ENCODE data around the gene SLC25A23. TPM values are rescaled to one million over a fixed set of nuclear protein-coding genes. Genes with fewer than 3 reads are reported as not detected.

SLC25A23 gene
- total and polyA plus RNA-seq, 2 donors (not counting 1 experiment from before 2014, with no cell fraction given): 9.3 to 25.3 TPM

DNA sequence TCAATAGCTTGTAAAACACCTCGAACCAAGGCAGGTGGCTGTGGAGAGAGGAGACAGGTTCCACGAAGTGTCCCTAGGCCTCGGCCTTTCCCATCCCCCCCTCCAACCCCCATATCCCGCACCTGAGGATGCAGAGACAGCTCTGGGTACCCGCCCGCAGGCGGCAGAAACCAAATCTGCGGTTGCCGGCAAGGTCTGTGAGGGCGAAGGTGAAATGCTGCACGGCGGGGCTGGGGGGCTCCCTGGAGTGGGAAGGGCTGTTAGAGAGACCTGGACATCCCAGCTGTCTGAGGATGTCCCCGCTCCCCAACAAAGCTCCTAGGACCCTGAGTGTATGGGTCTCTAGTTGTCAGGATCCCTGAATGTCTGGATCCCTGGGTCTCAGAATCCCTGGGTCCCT, 19.2 kb upstream of the SLC25A23 start:
- Mint-ChIP-seq H3K4me3 (no peak overlapping the region), H3K9me3 (ENCODE audit: insufficient read depth) (no peaks in the 10 kb centered on the region), H3K27ac (no peak overlapping the region), H3K4me1 (peaks cover 26% of the 10 kb centered on the region), H3K27me3 (no peaks in the 10 kb centered on the region)
- ATAC-seq (ENCODE audit: low read depth) (no peak), DNase-seq (no peak)
- peaks cover 13 to 23% of the 10 kb centered on the region in 2 donors for H3K4me1 ChIP-seq (ENCODE audit: control insufficient read depth in 2 of 2, insufficient read depth in 2 of 2, low read length in 2 of 2)
- no peak overlapping the region for H3K4me3 ChIP-seq (ENCODE audit: control extremely low read depth in 1 of 5, extremely low read depth in 1 of 5, insufficient read depth in 1 of 5, low read depth in 2 of 5, low read length in 4 of 5)
- H3K27ac ChIP-seq (ENCODE audit: low read length in 2 of 2): peak overlapping the region in 1 of 2 donors; percentile 37
- no peak overlapping the region for H3K9ac ChIP-seq (ENCODE audit: low read length)
- ChIA-PET POLR2A (interaction anchor here (0.7 kb wide), 1 partner anchor 27 kb away, joined by 9 read pairs; no protein-coding TSS in a partner anchor), CTCF (interaction anchor here (0.5 to 1.4 kb wide), 3 partner anchors 38 to 899 kb away, joined by 3 read pairs; no protein-coding TSS in a partner anchor)
- 96% methylated on average over 13 of the region's 13 CpGs for WGBS (ENCODE audit: insufficient coverage)
- H3K27me3 ChIP-seq (replicated peaks in 1 of 4; ENCODE audit: control extremely low read depth in 1 of 4, control insufficient read depth in 3 of 4, insufficient read depth in 4 of 4, low read length in 3 of 4): no peaks in the 10 kb centered on the region
- H3K79me2 ChIP-seq (ENCODE audit: control insufficient read depth, insufficient read depth, low read length): peaks cover 51% of the 10 kb centered on the region
- no peak overlapping the region for H2AFZ ChIP-seq (ENCODE audit: insufficient read depth, low read depth, low read length, poor library complexity, severe bottlenecking)
- H3K9me3 ChIP-seq (ENCODE audit: control extremely low read depth in 1 of 3, control insufficient read depth in 2 of 3, insufficient read depth in 1 of 3, low read length in 2 of 3): peaks cover 0 to 11% (median 0%) of the 10 kb centered on the region in 3 donors
- peaks cover 0 to 53% of the 10 kb centered on the region in 2 experiments for H3K36me3 ChIP-seq (replicated peaks in 1 of 2; ENCODE audit: control extremely low read depth in 1 of 2, control insufficient read depth in 1 of 2, extremely low read depth in 1 of 2, insufficient read depth in 2 of 2, low read length in 1 of 2)
- no peak for TF ChIP-seq EZH2 (IDR thresholded peaks at IDR 0.05; ENCODE audit: borderline replicate concordance, insufficient read depth, low read depth, low read length, poor library complexity, severe bottlenecking)
- no peak for TF ChIP-seq CTCF (IDR thresholded peaks at IDR 0.05)
- peaks cover 17% of the 10 kb centered on the region for H4K20me1 ChIP-seq (ENCODE audit: control insufficient read depth, insufficient read depth, low read length, poor library complexity, severe bottlenecking)
- H3K4me2 ChIP-seq (replicated peaks; ENCODE audit: low read depth, low read length, poor library complexity, severe bottlenecking): no peak overlapping the region
- intact Hi-C loops (cut with micrococcal nuclease): no loop called here

DNA sequence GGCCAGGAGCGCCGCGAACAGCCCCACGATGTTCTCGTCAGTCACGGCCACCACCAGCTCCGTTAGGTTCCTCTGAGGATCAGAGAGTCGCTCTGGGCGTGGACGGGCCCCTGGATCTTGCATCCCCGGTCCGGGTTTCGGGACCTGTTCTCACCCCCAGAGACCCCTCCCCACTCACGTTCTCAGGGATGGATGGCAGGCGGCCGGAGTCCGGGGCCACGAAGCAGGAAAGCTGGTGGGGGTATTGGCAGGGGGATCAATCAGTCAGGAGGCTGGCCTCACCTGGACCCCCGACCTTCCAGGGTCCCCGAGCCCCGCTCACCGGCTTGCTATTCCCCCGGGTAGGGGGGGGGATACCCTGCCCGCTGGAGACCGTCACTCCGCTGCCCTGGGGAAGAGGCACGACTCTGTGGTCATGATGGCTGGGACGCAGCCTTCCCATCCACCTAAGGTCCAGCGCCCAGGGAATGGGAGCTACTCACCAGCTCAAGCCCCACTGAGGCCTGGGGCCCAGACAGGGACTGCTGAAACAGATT, 17.4 kb upstream of the SLC25A23 start:
- ATAC-seq (ENCODE audit: low read depth) (no peak), DNase-seq (no peak)
- 97% methylated on average over 21 of the region's 29 CpGs for WGBS (ENCODE audit: insufficient coverage)
- H3K4me3 Mint-ChIP-seq: no peak overlapping the region
- no peaks in the 10 kb centered on the region for H3K27me3 Mint-ChIP-seq
- H3K9ac ChIP-seq (ENCODE audit: low read length): no peak overlapping the region
- H3K4me3 ChIP-seq (ENCODE audit: control extremely low read depth in 1 of 5, extremely low read depth in 1 of 5, insufficient read depth in 1 of 5, low read depth in 2 of 5, low read length in 4 of 5): no peak overlapping the region
- ChIA-PET POLR2A (no interaction called here), CTCF (no interaction called here)
- TF ChIP-seq CTCF (IDR thresholded peaks at IDR 0.05): no peak
- TF ChIP-seq EZH2 (IDR thresholded peaks at IDR 0.05; ENCODE audit: borderline replicate concordance, insufficient read depth, low read depth, low read length, poor library complexity, severe bottlenecking): no peak
- peaks cover 17% of the 10 kb centered on the region for H4K20me1 ChIP-seq (ENCODE audit: control insufficient read depth, insufficient read depth, low read length, poor library complexity, severe bottlenecking)
- no peak overlapping the region for H3K27ac ChIP-seq (ENCODE audit: low read length in 2 of 2)
- intact Hi-C loops (cut with micrococcal nuclease): no loop called here
- no peak overlapping the region for H2AFZ ChIP-seq (ENCODE audit: insufficient read depth, low read depth, low read length, poor library complexity, severe bottlenecking)
- peaks cover 8 to 18% of the 10 kb centered on the region in 2 donors for H3K4me1 ChIP-seq (ENCODE audit: control insufficient read depth in 2 of 2, insufficient read depth in 2 of 2, low read length in 2 of 2)
- H3K4me2 ChIP-seq (replicated peaks; ENCODE audit: low read depth, low read length, poor library complexity, severe bottlenecking): no peak overlapping the region
- no peaks in the 10 kb centered on the region for H3K27me3 ChIP-seq (replicated peaks in 1 of 4; ENCODE audit: control extremely low read depth in 1 of 4, control insufficient read depth in 3 of 4, insufficient read depth in 4 of 4, low read length in 3 of 4)
- no peak overlapping the region for H3K27ac Mint-ChIP-seq
- peaks cover 0 to 57% of the 10 kb centered on the region in 2 experiments for H3K36me3 ChIP-seq (replicated peaks in 1 of 2; ENCODE audit: control extremely low read depth in 1 of 2, control insufficient read depth in 1 of 2, extremely low read depth in 1 of 2, insufficient read depth in 2 of 2, low read length in 1 of 2)
- peaks cover 33% of the 10 kb centered on the region for H3K79me2 ChIP-seq (ENCODE audit: control insufficient read depth, insufficient read depth, low read length)
- H3K4me1 Mint-ChIP-seq: peaks cover 20% of the 10 kb centered on the region
- no peaks in the 10 kb centered on the region for H3K9me3 Mint-ChIP-seq (ENCODE audit: insufficient read depth)
- peaks cover 0 to 11% (median 0%) of the 10 kb centered on the region in 3 donors for H3K9me3 ChIP-seq (ENCODE audit: control extremely low read depth in 1 of 3, control insufficient read depth in 2 of 3, insufficient read depth in 1 of 3, low read length in 2 of 3)

Measured in B cell (primary cell).